ENCODE results near the gene TDP2. TPM values are rescaled to one million over a fixed set of nuclear protein-coding genes. Genes with fewer than 3 reads are reported as not detected.
"Not testable (repeated sequence)": the region's sequence is repeated elsewhere in the genome, so short reads cannot be mapped to it uniquely, and the experiment has no call there.

The TDP2 gene
- total and polyA plus RNA-seq, 2 donors from 2014 or later: 33.0 to 82.9 TPM

GRCh38 chr6:24663189-24663588 lies 3.5 kb downstream of the TDP2 start:
- Histone ChIP-seq H3K9me3 (ENCODE audit: control insufficient read depth in 2 of 3, insufficient read depth in 1 of 3, low read length in 3 of 3) (no peaks in the 10 kb centered on the region), H3K4me1 (ENCODE audit: control insufficient read depth in 2 of 3, insufficient read depth in 2 of 3, low read depth in 1 of 3, low read length in 3 of 3) (peaks cover 3 to 21% (median 15%) of the 10 kb centered on the region in 3 donors), H3K27ac (ENCODE audit: low read depth in 2 of 2, low read length in 2 of 2) (peak overlapping the region; percentile 30 to 32), H3K9ac (ENCODE audit: low read length in 3 of 3) (no peak overlapping the region), H3K27me3 (ENCODE audit: control insufficient read depth, insufficient read depth, low read length) (no peaks in the 10 kb centered on the region), H3K4me3 (ENCODE audit: low read length in 3 of 3) (peak overlapping the region in 2 of 3 donors; percentile 9 to 11), H3K36me3 (ENCODE audit: control insufficient read depth in 2 of 3, insufficient read depth in 3 of 3, low read length in 3 of 3) (peaks cover 0 to 10% (median 8%) of the 10 kb centered on the region in 3 donors)
- intact Hi-C loops (cut with DNase I): no loop called here
- TF ChIP-seq CTCF (IDR thresholded peaks at IDR 0.05; ENCODE audit: borderline replicate concordance, extremely low read depth, insufficient read depth): no peak
- no peak for DNase-seq
- no peak for FAIRE-seq

GRCh38 chr6:24662236-24662635 lies 4.5 kb downstream of the TDP2 start:
- Histone ChIP-seq H3K4me1 (ENCODE audit: control insufficient read depth in 2 of 3, insufficient read depth in 2 of 3, low read depth in 1 of 3, low read length in 3 of 3) (peaks cover 3 to 15% (median 15%) of the 10 kb centered on the region in 3 donors), H3K36me3 (ENCODE audit: control insufficient read depth in 2 of 3, insufficient read depth in 3 of 3, low read length in 3 of 3) (peaks cover 0 to 10% (median 8%) of the 10 kb centered on the region in 3 donors), H3K27me3 (ENCODE audit: control insufficient read depth, insufficient read depth, low read length) (no peaks in the 10 kb centered on the region), H3K4me3 (ENCODE audit: low read length in 3 of 3) (no peak overlapping the region), H3K9ac (ENCODE audit: low read length in 3 of 3) (no peak overlapping the region), H3K9me3 (ENCODE audit: control insufficient read depth in 2 of 3, insufficient read depth in 1 of 3, low read length in 3 of 3) (no peaks in the 10 kb centered on the region), H3K27ac (ENCODE audit: low read depth in 2 of 2, low read length in 2 of 2) (no peak overlapping the region)
- TF ChIP-seq CTCF (IDR thresholded peaks at IDR 0.05; ENCODE audit: borderline replicate concordance, extremely low read depth, insufficient read depth): no peak
- no peak for DNase-seq
- no peak for FAIRE-seq
- intact Hi-C loops (cut with DNase I): no loop called here

- H3K4me1 ChIP-seq (ENCODE audit: control insufficient read depth in 2 of 3, insufficient read depth in 2 of 3, low read depth in 1 of 3, low read length in 3 of 3): peaks cover 3 to 15% (median 15%) of the 10 kb centered on the region in 3 donors
- H3K27me3 ChIP-seq (ENCODE audit: control insufficient read depth, insufficient read depth, low read length); H3K9ac ChIP-seq (ENCODE audit: low read length in 3 of 3); H3K27ac ChIP-seq (ENCODE audit: low read depth in 2 of 2, low read length in 2 of 2); FAIRE-seq; H3K9me3 ChIP-seq (ENCODE audit: control insufficient read depth in 2 of 3, insufficient read depth in 1 of 3, low read length in 3 of 3); DNase-seq; H3K4me3 ChIP-seq (ENCODE audit: low read length in 3 of 3); intact Hi-C loops (cut with DNase I): not testable (repeated sequence)
- peaks cover 0 to 12% (median 8%) of the 10 kb centered on the region in 3 donors for H3K36me3 ChIP-seq (ENCODE audit: control insufficient read depth in 2 of 3, insufficient read depth in 3 of 3, low read length in 3 of 3)
Measured at GRCh38 chr6:24661759-24662158, 4.9 kb downstream of the TDP2 start.

DNA sequence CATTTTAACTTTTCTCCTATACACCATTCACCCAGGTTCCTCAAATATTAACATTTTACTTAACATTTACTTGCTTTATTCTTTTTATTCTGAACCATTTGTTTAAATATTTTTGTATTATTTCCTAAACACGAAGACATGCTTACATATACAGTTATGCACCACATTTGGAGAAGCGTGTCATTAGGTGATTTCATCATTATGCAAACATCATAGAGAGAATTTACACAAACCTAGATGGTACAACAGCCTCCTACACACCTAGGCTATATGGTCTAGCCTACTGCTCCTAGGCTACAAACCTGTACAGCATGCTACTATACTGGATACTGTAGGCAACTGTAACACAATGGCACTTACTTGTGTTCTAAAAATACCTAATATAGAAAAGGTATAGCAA lies 6.6 kb downstream of the TDP2 start:
- TF ChIP-seq CTCF (IDR thresholded peaks at IDR 0.05; ENCODE audit: borderline replicate concordance, extremely low read depth, insufficient read depth): no peak
- peaks cover 0 to 16% (median 10%) of the 10 kb centered on the region in 3 donors for H3K36me3 ChIP-seq (ENCODE audit: control insufficient read depth in 2 of 3, insufficient read depth in 3 of 3, low read length in 3 of 3)
- no peaks in the 10 kb centered on the region for H3K27me3 ChIP-seq (ENCODE audit: control insufficient read depth, insufficient read depth, low read length)
- no peak overlapping the region for H3K27ac ChIP-seq (ENCODE audit: low read depth in 2 of 2, low read length in 2 of 2)
- DNase-seq (no peak), FAIRE-seq (no peak)
- no peaks in the 10 kb centered on the region for H3K9me3 ChIP-seq (ENCODE audit: control insufficient read depth in 2 of 3, insufficient read depth in 1 of 3, low read length in 3 of 3)
- intact Hi-C loops (cut with DNase I): no loop called here
- H3K4me3 ChIP-seq (ENCODE audit: low read length in 3 of 3): no peak overlapping the region
- H3K9ac ChIP-seq (ENCODE audit: low read length in 3 of 3): no peak overlapping the region
- H3K4me1 ChIP-seq (ENCODE audit: control insufficient read depth in 2 of 3, insufficient read depth in 2 of 3, low read depth in 1 of 3, low read length in 3 of 3): peaks cover 3 to 11% (median 10%) of the 10 kb centered on the region in 3 donors

Data from kidney (tissue), 14 donors.